ENCODE measurements around the gene RGMA.

GRCh38 chr15:93055211-93055610 lies 33.8 kb downstream of the RGMA start:
- TF ChIP-seq CTCF (conservative IDR thresholded peaks at IDR 0.05; ENCODE audit: low read depth in 2 of 2) (no peak), POLR2AphosphoS5 (IDR thresholded peaks at IDR 0.05; ENCODE audit: low read depth) (no peak)

All from GM23338 (cell line).